Right ventricle myocardium superior (tissue), 1 donor: ENCODE results near the gene MYOCD. TPM values are rescaled to one million over a fixed set of nuclear protein-coding genes. Genes with fewer than 3 reads are reported as not detected.

Experiments
- ATAC-seq: fragments of 200-7000 bp; cut with Tn5 transposase; one replicate; pipeline ENCODE4 v1.9.1; 2020; ENCODE audit warnings: mild to moderate bottlenecking; ENCODE audit not compliant: poor library complexity
- DNase-seq: peaks from one replicate; pipeline ENCODE4 v3.0.0-alpha.2; 2020
- intact Hi-C: fragments of 100-400 bp; cut with DNase I; formaldehyde crosslinking; loops from one replicate; pipeline ENCODE4 v1.11.2; 2022
- total RNA-seq: library from RNA; stranded (reverse); fragmentation: NEBNext Ultra II Directional; extraction: Animal tissue kit (Norgen Biotek cat#: 25700); gene quantifications from one replicate; pipeline ENCODE4 v1.2.1, GENCODE V29; 2021
- donor health status: DM: no; HTN: yes; CAD: no; lungs with severe emphysema.

Gene MYOCD
- total RNA-seq, 1 donor from 2014 or later: 33.7 TPM

DNA sequence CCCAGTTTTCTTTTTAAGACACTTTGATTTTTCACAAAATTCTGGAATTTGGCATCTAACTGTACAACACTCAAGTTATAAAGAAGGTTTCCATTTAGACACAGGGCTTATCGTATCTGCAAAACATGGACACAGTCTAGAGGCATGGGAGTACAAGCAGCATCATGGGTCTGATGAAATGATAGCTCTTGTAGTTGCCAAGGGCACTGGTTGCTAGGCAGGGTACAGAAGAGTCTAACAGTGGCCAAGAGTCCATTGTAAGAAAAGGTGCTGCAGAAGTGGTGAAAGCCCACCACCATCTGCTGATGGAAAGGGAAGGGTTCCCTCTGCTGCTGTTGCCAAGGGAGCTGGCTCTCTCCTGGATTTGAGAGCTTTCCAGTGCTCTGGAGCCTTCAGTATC lies 20.8 kb downstream of the MYOCD start:
- intact Hi-C loops: no loop called here
- ATAC-seq (peak; percentile 15), DNase-seq (no peak)

DNA sequence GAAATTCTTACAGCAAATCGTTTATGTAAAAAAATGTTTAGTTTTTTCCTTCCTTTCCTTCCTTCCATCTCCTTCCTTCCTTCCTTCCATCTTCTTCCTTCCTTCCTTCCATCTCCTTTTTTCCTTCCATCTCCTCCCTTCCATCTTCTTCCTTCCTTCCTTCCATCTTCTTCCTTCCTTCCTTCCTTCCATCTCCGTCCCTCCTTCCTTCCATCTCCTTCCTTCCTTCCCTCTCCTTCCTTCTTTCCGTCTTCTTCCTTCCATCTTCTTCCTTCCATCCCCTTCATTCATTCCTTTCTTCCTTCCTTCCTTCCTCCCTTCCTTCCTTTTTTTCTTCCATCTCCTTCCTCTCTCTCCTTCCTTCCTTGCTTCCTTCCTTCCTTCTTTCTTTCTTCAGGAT lies 22.7 kb downstream of the MYOCD start:
- intact Hi-C loops: no loop called here
- no peak for DNase-seq
- no peak for ATAC-seq

DNA sequence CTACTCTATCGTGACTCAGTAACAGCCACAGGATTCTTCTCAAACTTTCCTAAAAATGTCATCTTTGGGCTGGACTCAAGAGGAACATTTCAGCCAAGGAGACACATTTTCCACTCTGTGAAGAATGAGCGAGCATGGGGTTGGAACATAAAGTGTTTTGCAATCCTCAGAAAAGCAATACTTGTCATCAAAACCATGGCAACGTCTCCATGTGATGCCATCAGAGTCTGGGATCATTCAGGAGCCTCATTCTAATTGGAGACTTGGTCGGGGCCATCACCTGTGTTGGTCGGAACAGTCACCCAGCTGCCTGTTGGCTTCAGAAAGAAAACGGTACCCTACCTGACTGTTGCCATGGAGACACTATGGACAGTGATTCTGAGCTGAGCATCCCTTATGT lies 25.5 kb downstream of the MYOCD start:
- intact Hi-C loops: no loop called here
- DNase-seq: no peak
- ATAC-seq: no peak

DNA sequence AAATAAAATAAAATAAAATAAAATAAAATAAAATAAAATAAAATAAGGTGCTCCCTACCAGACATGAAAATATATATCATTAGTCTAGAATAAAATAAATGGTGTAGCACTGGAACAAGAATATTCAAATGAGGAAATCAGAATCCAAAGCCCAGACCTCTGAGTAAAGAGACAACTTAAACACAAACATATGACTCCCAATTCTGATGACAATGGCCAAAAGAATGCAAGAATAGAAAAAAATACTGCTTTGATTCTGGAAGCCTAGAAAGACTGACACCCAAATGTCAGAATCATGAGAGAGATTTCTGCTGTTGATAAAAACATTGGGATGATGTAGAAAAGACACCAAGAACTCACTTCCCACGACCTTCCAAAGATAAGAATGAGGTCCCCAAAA lies 27.9 kb downstream of the MYOCD start:
- intact Hi-C loops: no loop called here
- DNase-seq (no peak), ATAC-seq (no peak)

DNA sequence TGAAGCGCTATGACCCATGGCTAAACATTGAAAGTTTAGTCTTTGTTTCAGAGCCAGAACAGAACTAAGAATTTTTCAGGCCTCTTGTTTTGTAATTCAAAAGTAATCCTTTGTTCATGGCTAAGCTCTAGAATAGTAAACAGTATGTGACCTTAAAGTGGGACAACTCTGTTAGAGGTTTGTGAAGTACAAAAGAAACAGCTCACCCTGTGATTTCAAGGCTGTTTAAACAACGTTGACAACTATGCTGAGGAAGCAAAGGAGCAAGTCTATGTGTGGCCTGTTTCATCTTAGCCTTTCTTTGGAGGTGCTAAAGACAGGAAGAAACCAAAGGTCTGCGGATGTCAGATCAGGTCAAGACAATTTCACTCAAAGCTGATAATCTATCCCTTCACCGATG lies 40.4 kb downstream of the MYOCD start:
- DNase-seq (no peak), ATAC-seq (no peak)
- intact Hi-C loops: no loop called here

DNA sequence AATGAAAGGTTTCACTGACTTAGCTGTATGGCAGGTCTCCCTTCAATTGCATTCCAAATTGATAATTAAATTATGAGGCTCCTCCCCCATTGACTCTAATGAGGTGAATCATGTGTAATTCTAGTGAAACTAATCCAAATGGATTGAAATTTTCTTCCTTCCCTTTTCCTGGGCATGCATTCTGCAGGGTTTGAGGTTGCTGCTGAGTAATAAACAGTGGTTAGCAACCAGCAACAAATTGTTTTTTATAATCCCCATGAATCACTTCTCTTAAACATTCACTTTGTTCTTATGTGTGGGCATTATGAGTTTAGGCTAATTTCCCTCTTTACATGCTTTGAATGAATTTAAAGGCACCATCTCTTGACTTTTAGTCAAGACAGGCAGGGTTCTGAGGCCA lies 43.4 kb downstream of the MYOCD start:
- no peak for DNase-seq

DNA sequence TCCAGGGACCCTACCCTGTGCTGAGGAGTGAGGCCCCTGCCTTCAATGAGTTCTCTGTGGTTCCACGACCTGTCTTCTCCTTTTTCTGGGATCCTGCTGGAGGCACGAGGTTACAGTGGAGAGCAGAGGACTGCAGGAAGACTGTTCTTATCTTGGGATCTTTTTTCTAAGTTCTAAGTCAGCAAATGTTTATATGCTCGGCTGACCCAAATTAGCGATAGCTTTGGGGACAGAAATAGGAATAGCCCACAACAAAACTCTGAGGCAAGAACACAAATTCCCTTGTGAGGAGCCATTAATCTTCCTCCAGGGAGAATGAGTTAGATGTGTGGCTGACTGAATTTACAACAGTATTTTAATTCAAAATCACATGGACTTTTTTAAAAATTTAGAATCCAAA lies 46.7 kb downstream of the MYOCD start:
- ATAC-seq: peak; percentile 30
- no peak for DNase-seq

More for the DNA sequence above, 43.4 kb downstream of the MYOCD start:
- ATAC-seq: no peak
- intact Hi-C loops: no loop called here

DNA sequence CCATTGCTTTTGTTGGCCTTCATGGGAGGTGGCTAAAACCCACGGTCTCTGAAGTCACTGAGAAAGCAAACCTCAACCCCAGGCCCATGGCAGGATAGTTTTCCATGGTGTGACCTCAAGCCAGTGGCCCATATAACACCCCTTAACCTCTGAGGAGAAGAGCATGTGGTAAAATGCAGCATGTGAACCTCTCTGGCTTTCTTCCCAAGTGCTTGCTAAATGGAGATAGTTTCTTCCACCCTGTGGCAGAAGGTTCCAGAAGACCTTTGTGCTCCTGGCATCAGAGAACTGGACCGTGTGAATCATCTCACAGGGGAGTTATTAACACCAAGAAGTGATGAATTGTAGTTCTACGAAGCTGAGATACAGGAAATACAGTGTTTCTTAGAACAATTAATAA lies 47.3 kb downstream of the MYOCD start:
- ATAC-seq: peak; percentile 53
- DNase-seq: no peak
- intact Hi-C loops: no loop called here

More for the DNA sequence above, 46.7 kb downstream of the MYOCD start:
- intact Hi-C loops: no loop called here

DNA sequence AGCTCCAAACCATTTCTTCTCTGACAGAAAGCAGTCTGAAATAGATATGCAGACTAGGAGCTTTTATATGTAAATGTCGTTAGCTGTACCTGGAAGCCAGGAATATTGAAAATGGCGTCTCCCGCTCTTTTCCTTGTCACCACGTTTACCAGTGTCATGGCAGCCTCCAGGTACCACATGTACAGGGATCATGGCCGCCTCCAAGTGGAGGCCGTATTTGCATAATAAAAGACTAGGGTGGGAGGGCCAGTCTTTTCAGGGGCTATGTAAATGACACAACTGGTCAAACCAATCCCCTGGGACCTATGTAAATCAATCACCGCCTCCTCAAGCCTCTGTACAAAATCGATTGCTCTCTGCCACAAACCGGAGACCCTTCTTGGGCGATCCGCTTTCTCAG lies 54.3 kb downstream of the MYOCD start:
- DNase-seq: no peak
- no peak for ATAC-seq
- intact Hi-C loops: no loop called here

DNA sequence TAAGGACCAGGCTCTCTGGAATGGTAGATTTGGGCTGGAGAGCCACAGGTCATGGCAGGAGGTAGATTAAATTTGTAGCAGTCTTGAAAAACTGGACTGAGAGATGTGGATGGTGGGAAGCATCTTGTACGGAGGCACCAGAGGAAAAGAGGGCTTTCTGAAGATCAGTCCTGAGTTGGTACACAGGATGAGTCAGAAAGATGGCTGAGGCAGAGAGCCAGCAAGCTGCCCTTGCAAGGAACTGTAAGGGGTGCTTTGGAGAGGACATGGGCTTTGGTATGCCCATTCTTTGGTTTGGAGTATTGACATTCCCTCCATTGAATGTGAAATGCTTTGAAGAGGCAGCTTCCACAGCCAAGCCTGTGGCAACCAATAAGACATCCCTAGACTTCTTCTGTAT lies 55.9 kb downstream of the MYOCD start:
- ATAC-seq (peak; percentile 16), DNase-seq (no peak)
- intact Hi-C loops: no loop called here

DNA sequence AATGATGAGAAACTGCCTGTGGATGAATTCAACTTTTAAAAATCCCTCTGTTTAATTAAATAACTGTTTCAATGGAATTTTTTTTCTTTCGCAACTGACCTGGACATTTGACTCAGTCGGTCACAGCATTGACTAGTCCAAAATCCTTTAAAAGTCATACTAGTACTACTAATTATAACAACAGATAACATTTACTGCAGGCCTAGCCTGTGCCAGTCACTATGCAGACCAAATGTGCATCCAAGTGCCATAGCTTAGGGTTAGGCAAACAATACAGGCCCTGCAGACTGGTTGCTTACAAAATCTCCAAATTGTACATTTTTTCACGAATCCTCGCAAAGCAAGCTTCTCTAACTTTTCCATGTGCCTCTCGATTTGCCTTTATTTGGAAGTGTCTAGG lies 56.6 kb downstream of the MYOCD start:
- DNase-seq: no peak
- ATAC-seq: peak; percentile 45
- intact Hi-C loops: no loop called here

DNA sequence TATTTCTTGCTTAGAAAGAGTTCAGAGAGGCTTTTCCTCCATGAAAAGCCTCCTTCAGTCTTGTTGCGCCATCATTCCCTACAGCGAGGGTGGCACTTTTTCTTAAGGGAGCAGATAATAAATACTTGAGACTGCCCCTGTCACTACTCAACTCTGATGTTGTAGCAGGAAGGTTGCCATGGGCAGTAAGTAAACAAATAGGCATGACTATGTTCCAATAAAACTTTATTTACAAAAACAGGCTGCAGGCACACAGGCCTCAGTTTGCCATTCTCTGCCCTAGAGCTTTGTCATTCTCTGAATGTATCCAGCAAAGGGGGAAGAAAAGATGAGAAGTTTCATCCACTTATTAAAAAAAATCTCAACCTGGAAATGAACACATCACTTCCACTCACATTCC lies 60.4 kb downstream of the MYOCD start:
- intact Hi-C loops: no loop called here
- ATAC-seq: no peak
- no peak for DNase-seq

DNA sequence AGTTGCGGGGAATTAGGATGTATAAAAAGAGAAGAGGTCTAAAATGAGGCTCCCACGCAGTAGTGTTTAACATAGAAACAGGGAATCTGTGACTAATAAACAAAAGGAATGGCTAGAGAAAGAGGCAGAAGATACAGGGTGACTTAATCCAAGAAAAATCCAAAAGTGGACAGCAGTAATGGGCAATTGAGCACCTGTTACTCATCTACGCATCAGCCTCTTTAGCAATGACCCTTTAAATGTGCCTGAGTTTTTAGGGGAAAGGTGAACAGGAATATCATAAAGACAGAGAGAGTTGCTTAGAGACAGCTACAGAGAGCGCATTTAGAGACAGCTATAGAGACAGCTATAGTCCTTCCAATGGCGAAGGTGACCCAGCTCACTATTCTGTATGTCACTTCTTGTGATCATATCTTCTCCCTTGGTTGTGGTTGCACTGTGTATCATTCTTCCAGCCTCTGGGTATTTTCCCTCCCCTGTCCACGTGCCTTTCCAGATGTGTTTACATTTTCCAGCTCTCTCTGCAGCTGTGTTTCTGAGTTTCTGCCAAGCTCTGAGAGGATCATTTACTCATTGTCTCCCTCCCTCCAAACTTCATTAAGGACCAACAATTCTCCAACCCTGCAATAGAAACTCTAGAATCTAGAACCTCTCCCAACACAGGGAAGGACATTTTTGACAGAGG lies 61.5 kb downstream of the MYOCD start:
- intact Hi-C loops: no loop called here
- ATAC-seq (no peak), DNase-seq (no peak)

DNA sequence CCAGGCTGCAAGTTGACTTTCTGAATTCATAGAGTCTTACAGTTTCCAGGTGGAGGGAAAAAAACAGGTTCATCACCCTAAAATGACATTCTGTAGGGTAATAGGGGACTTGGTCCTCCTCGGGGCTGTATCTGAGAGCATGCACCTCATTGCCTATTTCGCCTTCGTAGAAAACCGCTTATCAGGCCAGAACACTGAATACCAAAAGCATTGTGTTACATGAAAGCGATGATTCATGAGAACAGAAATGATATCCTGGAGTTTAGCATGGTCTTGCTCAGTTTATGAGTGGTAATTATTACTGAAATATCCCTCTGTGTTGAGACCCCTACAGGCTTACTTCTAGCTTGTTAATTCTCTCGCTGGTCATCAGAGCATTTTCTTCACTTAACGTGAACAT lies 62.2 kb downstream of the MYOCD start:
- no peak for ATAC-seq
- intact Hi-C loops: no loop called here
- DNase-seq: no peak

DNA sequence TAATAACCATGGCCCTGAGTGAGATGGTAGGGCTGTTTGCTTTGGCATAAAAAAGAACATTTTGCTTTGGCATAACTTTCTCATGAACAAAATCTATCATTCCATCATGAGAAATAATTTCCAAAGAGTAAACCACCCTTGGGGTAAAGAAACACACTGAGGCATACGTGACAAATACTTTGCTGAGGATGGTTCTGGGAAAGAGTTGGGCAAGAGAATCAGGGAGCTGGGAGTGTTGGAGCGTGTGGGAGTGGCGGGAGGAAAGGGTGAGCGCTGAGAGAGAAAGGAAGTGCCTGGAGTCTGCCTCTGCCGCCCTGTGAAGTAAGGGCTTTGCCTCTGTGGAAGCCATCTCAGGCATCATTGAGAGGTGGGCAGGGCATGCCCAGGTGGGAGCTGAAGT lies 63.4 kb downstream of the MYOCD start:
- ATAC-seq (no peak), DNase-seq (no peak)
- intact Hi-C loops: no loop called here

DNA sequence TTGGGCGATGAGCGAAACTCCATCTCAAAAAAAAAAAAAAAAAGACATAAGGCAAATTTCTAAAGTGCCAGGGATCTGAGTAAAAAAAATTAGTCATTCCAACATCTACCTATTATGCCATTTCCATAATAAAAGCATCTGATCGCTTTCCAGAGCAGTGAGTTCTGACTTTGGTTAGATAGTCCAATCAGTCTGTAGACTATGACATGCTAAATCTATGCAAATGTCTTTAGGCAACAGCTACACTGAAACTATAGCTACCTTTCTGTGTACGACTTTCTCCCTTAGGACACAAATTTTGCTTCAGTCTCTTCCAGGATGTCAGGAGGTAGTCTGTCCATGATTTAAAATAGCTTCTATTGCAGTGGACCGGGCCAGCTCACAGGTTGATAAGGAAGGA lies 64.7 kb downstream of the MYOCD start:
- DNase-seq: no peak
- intact Hi-C loops: loop anchor here (5.0 to 10.0 kb wide), 2 partner anchors 48 to 476 kb away; no protein-coding TSS in a partner anchor

DNA sequence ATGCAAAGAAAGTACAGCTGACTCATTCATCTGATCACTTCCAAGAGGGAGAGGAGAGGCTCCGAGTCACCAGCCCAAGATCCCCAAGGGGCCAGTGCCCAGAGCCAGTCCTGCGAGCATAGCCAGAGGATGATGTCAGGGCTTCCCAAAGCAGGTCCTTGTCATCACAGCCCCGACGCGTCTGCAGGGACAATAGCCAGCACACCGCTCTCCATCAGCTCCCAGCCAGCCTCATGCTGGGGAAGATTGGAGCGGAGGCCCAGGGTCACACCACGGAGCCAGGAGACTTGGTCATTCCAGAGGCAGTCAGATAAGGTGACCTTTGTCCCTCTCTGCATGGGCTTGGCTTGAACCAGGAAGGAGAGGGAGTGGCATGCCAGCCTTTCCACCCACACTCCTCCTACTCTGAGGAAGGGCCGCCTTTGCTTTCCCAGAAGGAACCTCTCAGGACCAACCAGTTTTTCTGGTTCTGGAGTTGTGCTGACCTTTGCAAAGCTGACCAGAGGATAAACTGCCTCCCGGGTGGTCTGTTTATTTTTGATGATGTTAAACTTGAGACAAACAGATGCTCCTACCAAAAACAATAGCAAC lies 65.3 kb downstream of the MYOCD start:
- DNase-seq (peak; percentile 89), ATAC-seq (peak; percentile 78)
- intact Hi-C loops: loop anchor here (5.0 to 10.0 kb wide), 2 partner anchors 49 to 476 kb away; no protein-coding TSS in a partner anchor

More for the DNA sequence above, 64.7 kb downstream of the MYOCD start:
- ATAC-seq: peak; percentile 18

DNA sequence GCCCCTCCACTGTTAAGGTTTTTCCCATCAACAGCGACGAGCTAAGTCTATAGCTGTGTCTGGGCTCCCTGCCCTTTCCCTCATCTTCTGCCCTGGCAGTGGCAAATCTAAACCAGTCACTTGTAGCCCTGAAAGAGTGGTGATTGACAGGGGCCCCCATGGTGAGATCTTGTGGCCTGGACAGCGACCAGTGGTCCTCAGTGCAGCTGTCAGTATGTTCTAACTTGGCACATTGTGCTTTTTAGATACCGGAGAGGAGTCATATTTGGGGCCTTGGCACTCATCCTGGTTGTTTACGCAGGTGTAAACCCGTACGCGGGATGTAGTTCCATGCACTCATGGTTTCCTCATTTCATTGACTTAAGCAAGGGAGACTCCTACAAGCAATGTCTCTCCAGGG lies 66.1 kb downstream of the MYOCD start:
- ATAC-seq (peak; percentile 69), DNase-seq (peak; percentile 73)
- intact Hi-C loops: loop anchor here (5.0 to 10.0 kb wide), 2 partner anchors 50 to 477 kb away; no protein-coding TSS in a partner anchor

DNA sequence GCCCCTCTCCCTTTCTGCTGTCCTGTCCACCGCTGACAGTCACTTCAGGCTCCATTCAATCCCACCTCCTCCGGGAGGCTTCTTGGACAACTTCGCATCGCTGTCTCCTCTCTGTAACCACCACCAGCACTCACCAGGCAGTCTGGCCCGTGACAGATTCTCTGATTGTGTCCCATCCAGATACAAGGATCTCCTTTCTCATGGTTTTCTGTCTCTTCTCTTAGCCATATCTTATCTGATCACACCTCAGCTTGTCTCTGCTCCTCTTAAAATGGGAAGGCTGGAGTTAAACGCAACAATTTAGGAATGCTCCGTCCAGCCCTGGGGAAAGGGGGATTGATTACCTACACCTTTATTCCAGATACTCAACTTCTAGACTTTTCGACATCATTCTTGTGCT lies 66.7 kb downstream of the MYOCD start:
- DNase-seq (no peak), ATAC-seq (no peak)
- intact Hi-C loops: loop anchor here (5.0 to 10.0 kb wide), 2 partner anchors 50 to 478 kb away; no protein-coding TSS in a partner anchor

DNA sequence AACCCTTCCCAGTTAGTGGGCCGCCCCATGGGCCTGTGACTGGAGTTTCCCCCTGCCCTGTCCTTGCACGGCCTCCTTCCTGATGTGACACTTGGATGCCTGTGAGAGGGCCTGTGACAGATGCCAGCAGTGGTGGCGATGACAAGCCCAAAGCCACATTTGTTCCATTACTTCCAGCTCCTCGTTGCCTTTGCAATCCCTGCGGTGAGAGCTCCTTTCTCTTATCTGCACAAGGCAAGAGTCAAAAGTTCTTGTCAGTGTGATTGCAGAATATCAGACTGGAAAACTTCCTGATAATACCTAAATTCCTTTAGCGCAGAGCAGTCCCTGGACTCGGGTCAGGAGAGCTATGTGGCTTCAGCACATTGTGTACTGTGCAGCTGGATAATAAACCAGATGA lies 69.2 kb downstream of the MYOCD start:
- intact Hi-C loops: loop anchor here (5.0 to 10.0 kb wide), 2 partner anchors 53 to 480 kb away; no protein-coding TSS in a partner anchor
- DNase-seq: peak; percentile 83
- peak; percentile 66 for ATAC-seq
